Cardiac muscle cell (in vitro differentiated cells and primary cell): ENCODE results near the gene RASSF9. TPM values are rescaled to one million over a fixed set of nuclear protein-coding genes. Genes with fewer than 3 reads are reported as not detected.

Experiments
- DNase-seq, 2 donors: peaks; one replicate each; pipeline versions ENCODE4 v3.0.0 to v3.0.0-alpha.2; 2010 to 2017; ENCODE audit warnings: low read depth in 1 of 2, low spot score in 1 of 2
- H3K27ac ChIP-seq: fragments of 200-600 bp; sonication (generic); 2 replicates; pipeline ENCODE4 v1.5.1; 2016
- H3K27me3 ChIP-seq: fragments of 200-600 bp; sonication (generic); 2 replicates; pipeline ENCODE4 v1.6.0; 2016; ENCODE audit warnings: control low read depth
- H3K36me3 ChIP-seq: fragments of 200-600 bp; sonication (generic); 2 replicates; pipeline ENCODE4 v1.5.1; 2016; ENCODE audit warnings: control low read depth
- H3K4me1 ChIP-seq: fragments of 200-600 bp; sonication (generic); 2 replicates; pipeline ENCODE4 v1.8.1; 2017; ENCODE audit warnings: low read depth, mild to moderate bottlenecking, mixed run types
- H3K4me3 ChIP-seq: fragments of 200-600 bp; sonication (generic); 2 replicates; pipeline ENCODE4 v1.5.1; 2016; ENCODE audit warnings: mild to moderate bottlenecking
- H3K9me3 ChIP-seq: fragments of 200-600 bp; sonication (generic); 2 replicates; pipeline ENCODE4 v1.5.1; 2017; ENCODE audit warnings: low read depth, mild to moderate bottlenecking, control low read depth
- CTCF ChIP-seq: IDR thresholded peaks from 2 replicates; pipeline ENCODE4 v1.5.1; 2012; ENCODE audit warnings: low read depth, mild to moderate bottlenecking, low read length
- polyA plus RNA-seq: library from polyadenylated mRNA; unstranded; fragments of >200 nt; fragmentation: Nextera tagmentation; extraction: Ambion mirVana; gene quantifications from 2 replicates; pipeline ENCODE4 v1.2.1, GENCODE V29; 2016
- total RNA-seq: library from RNA; depleted of rRNA; stranded (reverse); fragments of >200 nt; gene quantifications from 2 replicates; pipeline ENCODE4 v1.2.3, GENCODE V29; 2016

Gene RASSF9
- total and polyA plus RNA-seq, 2 experiments from 2014 or later = 0.28 to 0.54 TPM

- H3K4me1 ChIP-seq = no peaks in the 10 kb centered on the region
- no peak for TF ChIP-seq CTCF
- H3K27ac ChIP-seq = no peak overlapping the region
- H3K27me3 ChIP-seq = no peaks in the 10 kb centered on the region
- no peak overlapping the region for H3K4me3 ChIP-seq
- DNase-seq = peak in 1 of 2 donors; percentile 65
- H3K36me3 ChIP-seq = no peaks in the 10 kb centered on the region
- no peaks in the 10 kb centered on the region for H3K9me3 ChIP-seq
Observed at GRCh38 chr12:85804663-85805062, 31.5 kb downstream of the RASSF9 start.

- H3K27me3 ChIP-seq = no peaks in the 10 kb centered on the region
- TF ChIP-seq CTCF = no peak
- no peaks in the 10 kb centered on the region for H3K9me3 ChIP-seq
- H3K27ac ChIP-seq = no peak overlapping the region
- no peaks in the 10 kb centered on the region for H3K36me3 ChIP-seq
- H3K4me3 ChIP-seq = no peak overlapping the region
- no peak for DNase-seq
- H3K4me1 ChIP-seq = no peaks in the 10 kb centered on the region
Observed at GRCh38 chr12:85803923-85804322, 32.3 kb downstream of the RASSF9 start.

- DNase-seq = peak in 1 of 2 donors; percentile 30
- Histone ChIP-seq H3K27ac (no peak overlapping the region), H3K9me3 (no peaks in the 10 kb centered on the region), H3K36me3 (no peaks in the 10 kb centered on the region), H3K27me3 (no peaks in the 10 kb centered on the region), H3K4me1 (no peaks in the 10 kb centered on the region), H3K4me3 (no peak overlapping the region)
- TF ChIP-seq CTCF = no peak
Observed at GRCh38 chr12:85803231-85803630, 33.0 kb downstream of the RASSF9 start.

- TF ChIP-seq CTCF = no peak
Observed at GRCh38 chr12:85798122-85798521, 38.1 kb downstream of the RASSF9 start.

GRCh38 chr12:85796001-85796400 lies 40.2 kb downstream of the RASSF9 start:
- no peaks in the 10 kb centered on the region for H3K27me3 ChIP-seq
- H3K36me3 ChIP-seq = no peaks in the 10 kb centered on the region
- peaks cover 4% of the 10 kb centered on the region for H3K4me1 ChIP-seq
- no peak for DNase-seq
- H3K27ac ChIP-seq = no peak overlapping the region
- TF ChIP-seq CTCF = no peak
- no peak overlapping the region for H3K4me3 ChIP-seq
- H3K9me3 ChIP-seq = no peaks in the 10 kb centered on the region

More at GRCh38 chr12:85798122-85798521, 38.1 kb downstream of the RASSF9 start:
- no peak for DNase-seq
- Histone ChIP-seq H3K27ac (no peak overlapping the region), H3K4me1 (peaks cover 4% of the 10 kb centered on the region), H3K9me3 (no peaks in the 10 kb centered on the region), H3K4me3 (no peak overlapping the region), H3K27me3 (no peaks in the 10 kb centered on the region), H3K36me3 (no peaks in the 10 kb centered on the region)

GRCh38 chr12:85794531-85794930 lies 41.7 kb downstream of the RASSF9 start:
- DNase-seq = peak in 1 of 2 donors; percentile 10
- Histone ChIP-seq H3K9me3 (no peaks in the 10 kb centered on the region), H3K27me3 (no peaks in the 10 kb centered on the region), H3K36me3 (no peaks in the 10 kb centered on the region), H3K4me1 (peaks cover 4% of the 10 kb centered on the region), H3K27ac (no peak overlapping the region), H3K4me3 (no peak overlapping the region)
- TF ChIP-seq CTCF = no peak
